HuH-7 (cell line): Measurements from ENCODE around the gene TBC1D25.

ENCODE experiments used
- DNase-seq: peaks from one replicate; pipeline ENCODE4 v3.0.0; 2011; ENCODE audit warnings: low spot score

TBC1D25 gene

DNA sequence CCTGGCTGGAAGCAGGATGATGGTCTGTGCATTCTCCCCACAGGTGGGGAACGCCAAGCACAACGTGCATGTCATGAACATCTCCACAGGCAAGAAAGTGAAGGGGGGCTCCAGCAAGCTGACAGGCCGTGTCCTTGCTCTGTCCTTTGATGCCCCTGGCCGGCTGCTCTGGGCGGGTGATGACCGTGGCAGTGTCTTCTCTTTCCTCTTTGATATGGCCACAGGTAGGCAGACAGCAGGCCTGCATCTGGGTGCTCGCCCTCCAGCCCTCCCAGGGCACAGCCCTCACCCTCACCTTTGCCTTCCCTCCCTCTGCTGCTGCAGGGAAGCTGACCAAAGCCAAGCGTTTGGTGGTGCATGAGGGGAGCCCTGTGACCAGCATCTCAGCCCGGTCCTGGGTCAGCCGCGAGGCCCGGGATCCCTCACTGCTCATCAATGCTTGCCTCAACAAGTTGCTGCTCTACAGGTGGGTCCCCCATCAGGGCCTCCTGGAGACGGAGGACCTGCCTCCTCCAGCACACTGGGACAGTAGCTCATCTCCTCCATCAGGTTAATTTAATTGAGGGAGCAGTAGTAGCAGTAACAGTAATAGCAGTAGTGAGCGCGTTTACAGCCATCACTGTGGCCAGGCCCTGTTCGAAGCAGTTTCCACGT is 62.4 kb downstream of the TBC1D25 start:
- no peak for DNase-seq

DNA sequence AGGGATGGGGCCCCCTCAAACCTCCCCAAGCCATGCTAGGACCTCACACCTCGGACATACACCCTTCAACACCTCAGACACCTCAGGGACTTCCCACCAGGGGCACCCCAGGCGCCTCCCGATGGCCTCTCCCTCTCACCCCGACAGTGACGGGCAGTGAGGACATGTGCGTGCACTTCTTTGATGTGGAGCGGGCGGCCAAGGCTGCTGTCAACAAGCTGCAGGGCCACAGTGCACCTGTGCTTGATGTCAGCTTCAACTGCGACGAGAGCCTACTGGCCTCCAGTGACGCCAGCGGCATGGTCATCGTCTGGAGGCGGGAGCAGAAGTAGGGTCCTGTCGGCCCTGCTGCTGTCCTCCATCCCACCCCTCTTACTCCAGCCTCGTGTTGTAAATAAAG is 65.2 kb downstream of the TBC1D25 start:
- DNase-seq = no peak

DNA sequence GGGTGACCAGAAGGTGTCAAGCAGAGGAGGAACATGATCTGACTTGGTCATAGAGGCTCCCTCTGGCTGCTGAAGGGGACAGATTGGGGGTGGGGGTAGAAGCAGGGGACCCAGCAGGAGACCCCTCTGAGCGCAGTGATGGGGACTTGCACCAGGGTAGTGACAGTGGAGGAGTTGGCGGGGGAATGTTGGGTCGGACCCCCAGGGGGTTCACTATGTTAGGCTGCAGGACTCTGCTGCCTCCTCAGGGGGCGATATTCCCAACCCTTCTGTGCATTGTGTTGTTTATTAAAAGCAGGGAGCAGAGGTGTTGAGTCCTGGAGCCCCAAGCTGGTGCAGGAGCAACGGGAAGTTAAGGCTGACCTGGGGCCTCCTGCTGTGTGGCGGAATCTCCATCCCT is 66.6 kb downstream of the TBC1D25 start:
- DNase-seq = no peak

DNA sequence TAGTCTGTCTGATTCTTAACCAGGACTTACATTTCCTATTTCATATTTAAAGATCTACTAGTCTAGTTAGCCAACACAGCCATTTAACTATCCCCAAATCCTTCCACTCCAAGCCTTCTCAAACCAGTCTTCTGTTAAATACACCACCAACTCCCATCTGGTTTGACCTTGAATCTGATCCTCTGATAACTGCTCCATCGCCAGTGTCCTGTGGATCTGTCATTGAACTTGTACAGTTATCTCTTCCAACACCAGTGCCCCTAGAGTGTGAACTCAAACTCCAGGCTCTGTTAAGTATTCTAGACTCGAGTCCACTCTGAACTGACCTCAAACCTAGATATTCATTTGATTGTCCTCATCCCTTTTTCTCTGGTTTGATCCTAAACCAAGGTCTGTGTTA is 72.2 kb downstream of the TBC1D25 start:
- DNase-seq = no peak
